22Rv1 (cell line): ENCODE measurements around the gene SCRN3.

Source experiments
- H3K27ac ChIP-seq: fragments of 450-650 bp; 2 replicates; pipeline ENCODE4 v1.5.1; 2017
- CTCF ChIP-seq: fragments of 450-650 bp; IDR thresholded peaks from 2 replicates; pipeline ENCODE4 v1.5.1; 2017; ENCODE audit warnings: mild to moderate bottlenecking
- ZFX ChIP-seq: fragments of 450-650 bp; IDR thresholded peaks from 2 replicates; pipeline ENCODE4 v1.6.1; 2017; ENCODE audit warnings: antibody characterized with exemption, borderline replicate concordance

The SCRN3 gene

GRCh38 chr2:174461221-174461620 lies 65.7 kb downstream of the SCRN3 start:
- no peak for TF ChIP-seq CTCF
- TF ChIP-seq ZFX, result no peak
- H3K27ac ChIP-seq, result no peak overlapping the region

DNA sequence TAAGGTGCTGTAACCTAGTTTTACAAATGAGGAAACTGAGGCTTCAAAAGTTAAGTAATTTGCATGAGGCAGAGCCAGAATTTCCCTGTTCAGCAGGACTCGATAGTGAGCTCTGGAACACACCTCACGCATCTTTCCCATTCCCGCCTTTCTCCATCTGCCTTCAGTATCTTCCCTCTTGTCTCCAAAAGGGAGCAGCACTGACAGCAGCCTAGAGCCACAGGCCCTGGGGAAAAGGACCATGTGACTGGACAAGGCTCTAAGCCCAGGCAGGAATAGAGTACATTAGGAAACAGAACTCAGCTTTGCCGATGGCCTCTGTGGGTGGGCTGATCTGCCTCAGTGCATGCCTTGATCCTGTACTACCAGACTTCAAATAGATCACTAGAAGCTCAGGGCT lies 69.8 kb downstream of the SCRN3 start:
- TF ChIP-seq CTCF (no peak), ZFX (no peak)
- no peak overlapping the region for H3K27ac ChIP-seq

DNA sequence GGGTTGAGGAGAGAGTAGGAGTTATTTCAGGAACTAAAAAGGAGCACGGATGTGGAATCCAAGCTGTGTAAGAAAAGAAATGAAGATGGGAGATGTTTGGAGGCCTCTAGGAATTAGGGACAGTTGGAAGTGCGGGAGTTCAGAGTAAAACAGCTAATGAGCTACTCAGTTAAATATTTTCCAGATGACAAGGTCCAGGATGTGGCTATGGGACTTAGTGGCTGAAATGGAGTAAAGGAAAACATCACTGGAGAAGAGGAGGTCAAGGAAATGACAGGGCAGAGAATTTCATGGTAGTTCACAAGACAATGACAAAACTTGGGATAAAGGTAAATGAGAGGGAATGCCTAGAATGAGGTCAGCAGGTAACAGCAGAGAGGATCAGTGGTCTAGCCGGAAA lies 78.3 kb downstream of the SCRN3 start:
- TF ChIP-seq CTCF, result no peak
- no peak for TF ChIP-seq ZFX

GRCh38 chr2:174477759-174478158 lies 82.2 kb downstream of the SCRN3 start:
- TF ChIP-seq CTCF (no peak), ZFX (no peak)
- H3K27ac ChIP-seq, result no peak overlapping the region

More for the DNA sequence above, 78.3 kb downstream of the SCRN3 start:
- no peak overlapping the region for H3K27ac ChIP-seq
